ENCODE measurements around the gene HAPLN1.

- TF ChIP-seq CTCF (IDR thresholded peaks at IDR 0.05) (no peak), POLR2A (IDR thresholded peaks at IDR 0.05) (no peak)
These were observed 130.9 kb downstream of the HAPLN1 start for GRCh38 chr5:83589786-83590185.
